DMS114 treated with DMSO at 0.1 percent for 48 hours (cell line): ENCODE data around the gene HOXD11.

Source experiments
- DNase-seq: peaks from one replicate; lab custom pipeline; 2025; ENCODE audit not compliant: unreplicated experiment; lab: John Stamatoyannopoulos, UW

Gene HOXD11

DNA sequence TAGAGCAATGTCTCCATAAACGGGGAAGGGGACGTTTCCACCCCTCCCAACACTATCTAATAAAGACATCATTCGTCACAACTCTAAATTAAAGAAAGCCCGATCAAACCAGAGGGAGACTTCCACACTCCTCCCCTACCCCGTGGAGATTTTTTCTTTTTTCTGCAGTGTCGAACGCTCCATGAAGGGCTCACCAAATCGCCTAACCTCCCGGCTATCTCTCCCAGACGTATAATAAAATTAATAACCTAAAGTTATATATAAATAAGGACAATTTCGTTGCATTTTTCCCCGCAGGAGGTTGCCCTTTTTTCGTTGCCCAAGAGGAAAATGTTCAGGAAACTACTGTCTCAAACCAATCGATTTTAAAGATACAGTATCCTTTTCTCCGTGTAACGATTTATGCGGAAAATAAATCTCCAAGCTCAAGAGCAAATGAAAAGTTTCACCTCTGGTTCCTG is 25.7 kb upstream of the HOXD11 start:
- no peak for DNase-seq

DNA sequence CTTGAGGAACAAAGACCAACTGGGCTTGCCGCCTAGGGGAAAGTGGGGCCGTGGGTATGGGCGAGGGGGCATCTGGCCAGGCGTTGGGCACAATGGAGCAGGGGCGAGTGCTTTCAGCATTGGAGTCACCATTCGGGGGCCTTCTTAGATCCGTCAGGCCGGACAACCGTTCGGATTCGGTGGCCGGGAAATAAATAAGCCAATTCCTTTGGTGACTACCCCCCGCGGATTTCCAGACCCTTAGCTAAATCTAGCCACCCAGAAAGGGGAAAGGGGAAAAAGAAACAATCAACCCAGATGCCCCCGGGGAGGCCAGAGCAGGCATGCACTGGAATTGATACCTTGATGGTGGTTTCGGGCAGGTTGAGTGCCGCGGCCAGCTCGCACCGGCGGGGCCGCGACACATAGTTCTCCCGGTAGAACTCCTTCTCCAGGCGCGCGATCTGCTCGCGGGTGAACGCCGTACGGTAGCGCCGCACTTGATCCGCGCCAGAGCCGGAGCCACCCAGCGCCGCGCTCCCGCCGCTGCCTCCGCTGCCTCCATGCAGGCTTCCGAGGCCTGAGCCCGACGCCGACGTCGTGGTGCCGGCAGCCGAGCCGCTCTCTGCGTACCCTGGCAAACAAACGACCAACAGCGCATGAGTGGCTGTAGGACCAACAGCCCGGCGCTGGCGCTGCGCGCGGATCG is 25.1 kb upstream of the HOXD11 start:
- DNase-seq = peak; percentile 21

DNA sequence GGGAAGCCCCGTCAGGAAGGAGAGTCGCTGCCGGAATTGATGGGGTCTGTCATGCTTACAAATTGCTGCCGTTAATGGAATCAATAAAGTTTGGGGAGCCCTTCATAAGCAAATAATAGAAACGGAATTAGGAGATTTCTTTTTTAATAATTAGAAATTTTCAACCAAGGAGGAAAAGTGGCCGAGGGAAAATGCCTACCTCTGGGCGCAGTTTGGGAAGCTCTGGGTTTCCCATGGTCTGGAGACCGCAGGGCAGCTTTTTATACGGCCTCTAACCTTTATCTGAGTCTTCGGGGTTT is 24.6 kb upstream of the HOXD11 start:
- DNase-seq = no peak

DNA sequence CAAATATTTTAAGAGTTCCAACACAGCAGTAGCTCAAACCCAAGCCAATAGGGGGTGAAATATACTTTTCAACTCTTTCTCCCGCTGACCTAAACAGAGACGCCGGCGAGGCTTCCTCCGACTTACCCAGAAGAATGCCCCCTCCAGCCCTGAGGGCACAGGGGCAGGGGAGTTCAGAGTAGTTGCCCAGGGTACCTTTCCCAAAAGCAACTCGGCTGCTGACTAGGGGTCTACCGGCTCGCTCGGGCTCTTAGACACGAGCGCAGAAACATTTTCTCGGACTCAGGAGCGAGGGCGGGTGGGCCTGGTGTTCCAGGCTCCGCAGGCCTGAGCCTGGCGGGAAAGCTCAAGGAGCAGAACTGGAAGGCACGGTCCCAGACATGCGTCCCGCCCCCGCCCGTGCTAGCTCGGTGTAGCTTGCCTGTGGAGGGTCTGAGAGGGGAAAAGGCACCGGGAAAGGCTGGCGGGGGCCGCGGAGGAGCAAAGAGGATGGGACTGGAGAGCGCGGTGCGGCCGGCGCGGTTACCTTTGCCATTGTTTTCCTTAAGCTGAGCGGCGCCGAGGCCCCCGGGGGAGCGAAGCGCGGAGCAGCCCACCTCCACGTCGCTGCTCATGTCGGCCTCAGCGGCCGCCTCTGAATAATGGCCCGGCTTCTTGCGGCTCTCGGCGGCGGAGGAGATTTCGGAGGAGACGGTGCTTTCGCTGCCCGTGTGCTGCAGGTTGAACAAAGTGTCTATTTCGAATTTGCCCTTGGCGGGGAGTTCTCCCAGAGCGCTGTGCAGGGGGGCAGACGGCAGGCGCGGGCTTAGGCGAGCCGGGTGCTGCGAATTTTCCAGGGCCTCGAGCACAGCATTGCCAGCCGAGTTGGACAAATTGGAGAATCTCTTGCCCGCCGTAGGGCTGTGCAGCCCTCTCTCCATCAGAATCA is 24.0 kb upstream of the HOXD11 start:
- peak; percentile 18 for DNase-seq

DNA sequence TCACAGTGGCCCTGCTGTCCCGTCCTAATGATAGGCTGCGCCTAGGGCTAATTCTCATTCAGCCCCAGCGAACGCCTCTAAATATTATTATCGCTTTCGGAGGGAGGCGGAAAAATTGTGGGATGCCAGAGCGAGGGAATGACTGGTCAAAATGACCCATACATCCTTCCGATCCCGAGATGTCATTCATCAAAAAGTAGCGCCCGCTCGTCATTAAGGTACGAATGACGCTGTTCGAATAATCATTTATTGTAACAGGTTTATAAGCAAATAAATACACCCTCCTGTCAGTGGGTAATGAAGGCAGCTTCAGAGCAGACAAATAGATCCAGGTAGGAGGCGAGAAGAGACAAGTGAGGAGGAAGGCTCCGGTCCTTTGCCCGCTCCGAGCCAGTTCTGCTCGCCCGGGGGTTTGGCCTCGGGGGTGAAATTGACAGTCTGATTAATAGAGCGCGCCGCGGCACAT is 23.3 kb upstream of the HOXD11 start, which contains the start of gene EVX2:
Gene EVX2 (minus strand): TSS at position 167 of the 466 bp plus-strand sequence. CDS start 186 bp downstream, outside the sequence.
- DNase-seq = no peak

DNA sequence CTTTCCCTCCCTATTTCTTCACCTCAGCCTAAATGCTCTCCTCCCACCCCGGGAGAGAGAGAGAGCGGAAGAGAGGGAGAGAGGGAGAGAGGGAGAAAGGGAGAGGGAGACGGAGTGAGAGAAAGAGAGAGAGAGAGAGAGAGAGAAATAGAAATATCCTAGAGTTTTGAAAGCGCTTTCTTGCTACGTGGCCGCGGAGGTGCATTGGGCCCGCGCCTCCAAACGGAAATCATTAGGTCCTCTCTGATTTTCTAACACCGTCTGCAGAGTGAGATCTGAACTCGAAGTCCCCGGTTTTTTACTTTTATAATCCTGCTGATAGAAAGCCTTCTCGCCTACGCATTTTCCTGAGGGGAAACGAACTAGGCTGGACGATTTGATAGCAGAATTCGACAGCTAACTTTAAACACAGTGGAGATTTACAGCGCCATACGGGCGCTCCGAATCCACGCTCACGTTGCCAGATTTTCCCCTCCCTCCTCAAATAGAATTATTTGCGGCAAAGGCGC is 22.4 kb upstream of the HOXD11 start:
- DNase-seq = no peak

DNA sequence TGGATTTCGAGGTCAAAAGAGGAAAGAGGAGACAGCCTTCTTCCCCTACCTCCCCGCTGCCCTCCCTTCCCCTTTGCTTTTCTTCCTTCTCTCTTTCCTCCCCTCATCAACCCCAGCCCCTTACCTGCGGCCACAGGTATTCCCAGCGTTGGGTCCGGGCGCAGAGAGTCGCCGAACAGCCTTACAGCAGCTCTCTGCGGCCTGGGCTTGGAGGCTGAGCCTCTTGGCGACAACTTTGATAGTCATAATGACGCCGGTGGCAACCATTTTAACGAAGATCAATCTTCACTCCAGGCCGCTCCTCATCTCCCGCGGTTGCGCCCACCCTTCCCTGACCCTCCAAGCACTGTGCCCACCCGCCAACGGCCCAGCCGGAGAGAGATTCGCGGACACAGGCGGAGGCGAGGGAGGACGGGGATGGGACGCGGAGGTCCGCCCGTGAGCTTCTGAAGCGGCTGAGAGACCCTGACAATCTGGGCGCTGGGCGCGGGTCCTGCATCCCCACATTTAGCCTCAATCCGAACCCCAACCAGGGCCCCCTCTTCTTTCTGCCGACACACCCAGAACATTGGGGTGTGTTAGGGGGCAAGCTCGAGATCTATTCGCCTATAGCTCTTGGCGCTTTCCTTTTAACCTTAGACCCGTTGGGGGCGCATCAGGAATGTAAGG is 21.8 kb upstream of the HOXD11 start:
- no peak for DNase-seq

DNA sequence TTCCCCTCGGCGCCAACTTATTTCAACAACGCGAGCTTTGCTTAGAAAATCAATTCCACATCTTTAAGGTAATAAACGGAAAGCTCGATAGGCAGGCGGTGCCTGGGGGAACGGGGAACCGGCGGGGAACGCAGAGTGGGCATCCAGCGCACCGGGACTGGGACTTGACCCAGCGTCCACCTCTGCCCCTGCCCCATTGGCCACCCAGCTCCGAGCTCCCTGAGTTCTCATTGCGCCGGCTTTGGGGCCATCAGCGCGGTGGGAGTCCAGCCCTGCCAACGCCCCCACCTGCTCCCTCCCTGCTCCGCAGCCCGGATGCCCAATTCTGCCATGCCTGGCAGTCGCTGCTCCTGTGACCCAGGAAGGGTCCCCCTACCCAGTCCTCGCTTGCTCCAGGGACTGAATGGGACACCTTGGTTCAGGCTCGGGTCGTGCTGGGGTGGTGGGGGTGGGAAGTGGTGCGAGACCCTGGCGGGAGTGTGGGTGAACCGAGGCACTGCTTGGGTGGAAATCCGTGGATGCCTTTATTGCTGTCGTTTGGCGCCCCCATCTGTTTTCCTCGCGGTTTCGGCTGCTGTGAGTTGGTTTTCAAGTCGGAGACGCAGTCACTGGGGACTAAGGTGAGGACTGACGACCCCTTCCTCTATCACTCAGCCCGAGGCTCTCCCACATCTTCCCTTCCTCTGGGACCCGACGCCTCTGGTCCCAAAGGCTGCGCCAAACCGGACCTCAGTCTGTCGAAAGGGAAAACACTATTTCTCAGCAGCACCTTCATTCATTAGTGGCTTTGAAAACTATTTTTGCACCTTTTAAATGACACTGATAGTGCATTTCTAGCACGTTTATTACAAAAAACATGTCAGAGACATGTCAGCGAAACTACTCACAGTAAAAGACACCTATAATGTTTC is 21.0 kb upstream of the HOXD11 start:
- DNase-seq = peak; percentile 22

DNA sequence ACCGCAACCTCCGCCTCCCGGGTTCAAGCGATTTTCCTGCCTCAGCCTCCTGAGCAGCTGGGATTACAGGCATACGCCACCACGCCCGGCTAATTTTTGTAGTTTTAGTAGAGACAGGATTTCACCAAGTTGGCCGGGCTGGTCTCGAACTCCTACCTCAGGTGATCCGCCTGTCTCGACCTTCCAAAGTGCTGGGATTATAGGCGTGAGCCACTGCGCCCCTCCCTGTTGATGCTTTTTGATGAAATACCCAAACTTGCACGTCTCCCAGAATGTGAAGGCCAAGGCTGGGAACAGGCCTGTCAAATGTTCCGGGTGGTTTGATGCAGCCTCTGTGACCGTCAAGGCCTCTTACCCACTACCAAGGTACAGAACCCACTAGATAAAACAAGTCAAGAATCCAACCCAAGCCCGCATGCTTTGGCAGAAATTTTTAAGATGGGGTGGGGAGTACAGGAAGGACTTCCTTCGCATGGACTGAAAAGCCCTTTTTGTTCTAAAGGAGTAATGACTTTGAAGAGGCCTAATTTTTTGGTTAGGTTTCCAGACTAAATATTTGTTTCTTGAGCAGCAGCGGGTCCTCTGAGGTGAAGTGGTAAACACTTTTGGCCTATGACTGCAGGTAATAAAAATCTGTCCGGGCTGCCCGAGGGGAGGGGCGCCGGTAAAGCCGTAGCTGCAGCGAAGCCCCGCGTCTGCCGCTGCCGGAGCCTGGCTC is 19.6 kb upstream of the HOXD11 start:
- DNase-seq = no peak

DNA sequence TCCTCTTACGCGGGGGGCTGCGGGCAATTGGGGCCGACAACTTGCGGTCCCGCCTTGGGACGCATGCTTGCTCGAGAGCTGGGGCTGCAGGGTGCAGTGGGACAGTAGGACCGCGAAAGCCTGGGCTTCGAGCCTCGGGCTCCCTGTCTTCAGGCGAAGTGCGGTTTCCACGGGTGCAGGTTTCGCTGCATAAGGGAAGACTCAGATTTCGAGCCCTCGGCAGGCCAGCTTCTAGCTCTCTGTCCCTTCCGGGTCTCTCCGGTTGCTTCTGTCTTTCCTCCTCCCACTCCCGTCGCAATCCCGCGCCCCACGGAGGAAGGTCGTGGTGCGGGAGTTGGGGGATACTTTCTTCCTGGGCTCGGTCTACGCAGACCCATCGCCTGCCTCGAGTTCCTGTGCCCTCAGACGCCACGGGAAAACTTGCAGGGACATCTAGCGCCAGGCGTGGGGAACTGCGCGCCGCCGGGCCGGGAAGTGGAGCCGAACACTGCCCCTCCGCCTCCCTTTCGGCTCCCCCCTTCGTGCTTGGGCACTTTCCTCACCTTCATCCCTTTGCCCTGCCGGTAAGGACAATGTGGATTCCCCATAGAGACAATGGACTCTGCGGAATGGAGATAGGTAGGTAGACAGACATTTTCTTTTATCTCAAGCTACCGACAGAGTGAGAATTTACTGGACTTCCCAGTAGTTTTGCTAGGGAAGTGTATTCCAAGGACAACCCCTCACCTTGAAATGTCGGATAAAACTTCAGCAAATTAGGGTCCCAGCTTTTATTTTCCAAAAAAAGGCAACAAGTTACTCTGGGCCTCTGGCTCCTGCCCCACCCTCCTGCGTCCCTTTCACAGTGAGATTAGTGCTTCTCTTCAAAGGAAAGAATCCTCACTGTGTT is 18.8 kb upstream of the HOXD11 start:
- no peak for DNase-seq

DNA sequence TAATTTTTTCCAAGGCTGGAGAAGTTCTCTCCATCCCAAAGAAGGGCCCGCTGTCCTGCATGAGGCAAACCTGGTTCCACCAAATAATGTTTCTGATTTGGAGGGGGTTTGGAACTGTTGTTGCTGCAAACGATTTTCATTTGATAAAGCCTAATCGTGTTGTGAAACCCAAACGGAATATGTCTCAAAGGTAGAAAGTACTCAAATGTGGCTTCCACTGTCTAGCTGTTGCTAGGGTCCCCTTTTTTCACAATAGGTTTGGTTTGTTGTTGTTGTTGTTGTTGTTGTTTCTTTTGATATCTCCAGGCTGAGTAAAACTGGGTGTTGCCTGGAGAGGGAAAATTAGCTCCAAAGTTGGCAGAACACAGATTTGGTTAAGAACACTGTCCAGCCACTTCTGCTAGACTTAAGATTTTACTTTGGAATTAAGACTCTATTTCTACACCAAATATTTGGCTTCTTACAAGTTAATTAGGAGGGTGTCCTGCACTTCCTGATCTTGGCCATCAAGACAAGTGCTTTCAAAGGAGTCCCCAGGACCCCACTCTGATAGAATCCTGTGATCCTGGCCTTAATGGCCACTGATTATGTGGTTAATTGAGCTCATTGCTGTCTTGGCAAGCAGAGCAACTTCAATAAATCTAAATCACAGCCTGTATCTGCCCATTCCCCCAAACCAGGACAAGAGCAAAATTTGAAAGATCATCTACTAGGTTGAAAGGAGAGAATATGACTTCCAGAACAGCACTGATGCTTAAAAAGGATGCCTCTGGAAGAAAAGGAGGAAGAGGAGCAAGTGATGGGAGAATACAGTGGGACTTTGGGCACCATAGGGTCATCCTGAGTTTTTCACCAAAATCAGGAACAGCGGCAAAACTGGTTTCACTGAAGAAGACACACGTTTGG is 17.9 kb upstream of the HOXD11 start:
- no peak for DNase-seq

DNA sequence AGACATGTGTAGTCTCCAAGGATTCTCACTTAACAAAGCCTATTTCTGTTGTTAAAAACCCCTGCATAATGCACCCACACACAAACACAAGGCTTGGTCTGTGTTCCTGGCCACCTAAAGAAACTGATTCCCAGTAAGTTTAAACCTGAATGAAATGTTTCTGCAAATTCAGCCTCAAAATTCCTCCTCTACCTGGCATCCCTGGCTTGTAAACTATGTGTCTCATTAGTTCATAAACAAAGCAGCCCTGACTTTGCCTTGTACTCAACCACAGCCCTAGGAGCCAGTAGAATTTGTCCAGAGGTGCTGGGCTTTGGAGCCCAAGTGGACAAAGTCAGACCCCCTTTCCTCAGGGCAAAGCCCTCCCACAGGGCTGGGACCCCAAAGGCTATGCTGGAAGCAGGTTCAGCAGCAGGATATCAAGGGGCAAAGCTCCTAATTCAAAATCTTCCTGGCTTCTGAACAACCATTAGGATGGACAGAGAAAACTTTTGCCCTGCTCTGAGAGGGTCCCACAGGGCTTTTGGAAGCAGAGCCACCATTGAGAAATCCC is 17.2 kb upstream of the HOXD11 start:
- DNase-seq = no peak

DNA sequence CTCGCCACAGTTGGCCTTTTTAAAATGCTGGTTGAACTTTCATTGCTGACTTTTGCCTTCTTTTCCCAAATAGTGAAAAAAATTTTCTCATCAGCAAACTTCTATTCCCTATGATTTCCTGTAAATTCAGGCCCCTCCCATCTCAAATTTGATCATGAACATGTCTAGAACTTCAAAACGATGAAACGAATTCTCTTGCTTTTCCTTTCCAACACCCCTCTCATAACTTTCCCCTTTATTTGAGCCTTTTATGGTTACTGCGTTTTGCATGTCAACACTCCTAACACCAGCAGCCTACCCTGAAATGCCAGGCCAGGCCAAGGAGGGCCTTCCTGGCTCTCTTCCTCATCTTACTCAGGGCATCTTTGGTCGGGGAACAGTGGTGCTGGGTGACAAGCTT is 16.2 kb upstream of the HOXD11 start:
- no peak for DNase-seq

DNA sequence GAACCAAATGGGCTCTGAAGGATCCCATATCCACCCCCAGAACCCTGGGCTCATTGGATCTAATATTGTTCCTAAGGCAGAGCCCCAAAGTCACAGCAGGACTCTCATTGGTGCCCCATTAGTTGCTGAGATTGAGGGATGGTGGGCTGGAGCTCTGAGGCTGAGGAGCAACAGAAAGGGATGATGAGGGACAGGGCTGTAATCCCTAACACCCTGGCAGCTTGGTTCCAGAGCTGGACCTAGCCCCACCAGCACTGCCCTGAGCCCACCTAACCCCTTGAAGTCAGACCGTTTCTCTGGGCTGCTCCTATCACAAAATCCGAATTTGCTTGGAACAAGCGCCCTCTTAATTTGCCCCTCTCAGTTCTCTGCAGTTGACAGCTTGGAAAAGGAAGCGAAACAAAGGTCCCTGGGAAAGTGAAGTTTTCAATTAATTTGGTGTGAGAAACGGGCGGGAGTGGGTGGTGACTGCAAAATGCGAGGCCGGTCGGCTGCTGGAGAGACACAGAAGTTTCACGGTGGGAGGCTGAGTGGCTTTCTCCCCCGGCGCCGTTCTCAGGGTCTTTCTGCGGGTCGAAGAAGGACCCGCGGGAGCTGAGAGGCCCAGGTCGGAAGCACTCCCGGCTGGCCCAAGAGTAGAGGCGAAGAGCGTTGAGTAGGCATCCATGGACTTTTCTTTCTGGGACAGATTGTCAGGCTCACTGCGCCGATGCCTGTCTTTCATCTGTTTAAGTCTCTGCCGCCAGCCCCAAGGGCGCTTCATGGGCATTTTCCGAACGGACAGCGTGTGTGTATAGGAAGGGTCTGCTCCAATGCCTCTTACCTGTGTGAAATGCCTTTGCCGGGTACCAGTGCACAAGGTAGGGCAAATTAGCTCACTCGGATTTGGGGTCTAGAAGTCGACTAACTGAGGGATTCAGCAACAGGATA is 15.5 kb upstream of the HOXD11 start:
- DNase-seq = no peak

DNA sequence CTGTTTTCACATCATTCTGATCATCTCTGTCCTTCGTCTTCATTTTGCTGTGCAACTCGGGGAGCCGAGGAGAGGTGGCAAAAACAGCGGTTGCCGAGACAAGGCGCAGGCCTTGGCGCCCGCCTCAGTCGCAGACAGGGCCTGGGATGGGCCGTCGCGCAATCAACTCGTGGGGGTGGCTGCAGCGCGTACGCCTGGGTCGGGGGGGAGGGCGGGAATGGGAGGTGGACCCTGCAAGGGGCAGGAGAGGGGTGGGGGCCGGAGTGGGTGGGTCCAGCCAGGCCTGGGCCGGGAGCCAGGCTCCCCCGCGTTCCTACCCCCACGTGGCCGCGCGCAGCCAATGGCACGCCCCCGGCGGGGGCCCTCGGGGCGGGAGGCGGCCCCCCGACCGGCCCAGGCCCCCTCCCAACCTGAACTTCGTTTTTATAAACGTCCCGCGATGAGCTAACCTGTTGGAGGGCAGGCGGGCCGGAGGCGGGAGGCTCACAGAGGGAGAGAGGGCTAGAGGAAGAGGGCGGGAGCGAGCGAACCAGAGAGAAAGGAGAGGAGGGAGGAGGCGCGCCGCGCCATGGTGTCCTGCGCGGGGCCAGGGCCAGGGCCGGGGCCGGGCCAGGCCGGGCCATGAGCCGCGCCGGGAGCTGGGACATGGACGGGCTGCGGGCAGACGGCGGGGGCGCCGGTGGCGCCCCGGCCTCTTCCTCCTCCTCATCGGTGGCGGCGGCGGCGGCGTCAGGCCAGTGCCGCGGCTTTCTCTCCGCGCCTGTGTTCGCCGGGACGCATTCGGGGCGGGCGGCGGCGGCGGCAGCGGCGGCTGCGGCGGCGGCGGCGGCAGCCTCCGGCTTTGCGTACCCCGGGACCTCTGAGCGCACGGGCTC is 14.6 kb upstream of the HOXD11 start, which contains the start of gene HOXD13:
Gene HOXD13 (plus strand): TSS at position 452 of the 875 bp plus-strand sequence. CDS start 170 bp downstream, at position 622.
- no peak for DNase-seq
